HUES48 (cell line): ENCODE measurements around the gene PPP1R1A.

ENCODE experiments used
- H3K27ac ChIP-seq: one replicate; pipeline ENCODE4 v1.7.0; 2013; ENCODE audit warnings: low read depth, low read length, inconsistent platforms
- H3K27me3 ChIP-seq: 2 replicates; pipeline ENCODE4 v1.6.1; 2013; ENCODE audit warnings: mild to moderate bottlenecking, low read length; ENCODE audit not compliant: control insufficient read depth, insufficient read depth
- H3K36me3 ChIP-seq: 2 replicates; pipeline ENCODE4 v1.6.1; 2013; ENCODE audit warnings: low read length; ENCODE audit not compliant: control insufficient read depth, insufficient read depth
- H3K4me1 ChIP-seq: 2 replicates; pipeline ENCODE4 v1.6.1; 2013; ENCODE audit warnings: mild to moderate bottlenecking, low read length; ENCODE audit not compliant: control insufficient read depth, insufficient read depth
- H3K4me3 ChIP-seq: 2 replicates; pipeline ENCODE4 v1.5.1; 2013; ENCODE audit warnings: mild to moderate bottlenecking, low read depth, low read length
- H3K9ac ChIP-seq: 2 replicates; pipeline ENCODE4 v1.6.1; 2013; ENCODE audit warnings: mild to moderate bottlenecking, low read depth, low read length, moderate library complexity
- H3K9me3 ChIP-seq: 2 replicates; pipeline ENCODE4 v1.6.1; 2013; ENCODE audit warnings: low read length; ENCODE audit not compliant: control insufficient read depth, insufficient read depth

The PPP1R1A gene

DNA sequence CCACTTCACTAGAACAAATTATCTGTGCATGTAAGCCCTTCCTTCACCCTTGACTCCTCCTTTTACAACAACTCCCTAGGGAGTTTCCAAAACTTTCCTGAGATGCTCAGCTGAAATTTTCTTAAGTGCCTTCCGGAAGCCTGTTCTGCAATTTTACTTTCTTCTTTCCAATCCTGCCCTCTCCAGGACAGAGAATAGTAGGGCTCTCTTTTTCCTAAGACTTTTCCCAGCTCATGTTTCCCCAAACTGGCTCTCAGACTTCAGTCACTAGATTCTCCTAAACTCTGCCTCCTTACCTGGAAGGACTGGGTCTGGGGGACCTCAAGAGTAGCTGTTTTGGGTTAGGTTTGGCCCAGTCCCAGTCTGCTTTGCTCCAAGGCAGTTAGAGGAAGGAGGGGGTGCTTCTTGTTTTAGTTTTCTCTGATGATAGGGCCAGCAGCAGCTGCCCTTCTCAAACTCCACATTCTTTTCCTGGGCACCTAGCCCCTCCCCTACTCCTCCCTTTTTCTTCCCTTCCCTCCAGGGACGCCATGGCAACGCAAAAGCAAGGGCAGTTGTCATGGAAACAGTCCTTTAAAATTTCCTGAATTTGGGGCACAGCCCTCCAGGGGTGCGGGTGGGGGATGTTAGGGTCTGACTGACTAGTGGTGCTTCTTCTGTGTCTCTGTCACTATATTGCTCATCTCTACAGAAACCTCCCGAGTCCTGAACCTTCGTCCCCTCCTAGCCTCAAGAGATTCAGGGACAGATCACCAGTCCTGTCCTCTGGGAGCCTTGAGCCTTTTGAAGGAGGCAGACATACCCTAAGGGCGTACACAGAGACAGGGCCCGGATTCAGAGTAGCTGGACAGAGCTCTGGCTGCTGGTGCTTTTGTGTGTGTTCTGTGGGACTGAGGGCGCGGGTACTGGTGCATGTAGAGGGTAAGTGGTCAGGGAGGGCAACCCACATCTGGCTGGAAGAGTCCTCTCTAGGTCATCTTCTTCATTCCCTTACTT is 17.0 kb downstream of the PPP1R1A start:
- Histone ChIP-seq H3K27me3 (peaks cover 9% of the 10 kb centered on the region; the same call in 1 of the 2 replicates), H3K27ac (peak overlapping the region; percentile 26), H3K4me1 (peaks cover 22% of the 10 kb centered on the region), H3K9ac (no peak overlapping the region), H3K9me3 (no peaks in the 10 kb centered on the region), H3K4me3 (no peak overlapping the region), H3K36me3 (no peaks in the 10 kb centered on the region)

DNA sequence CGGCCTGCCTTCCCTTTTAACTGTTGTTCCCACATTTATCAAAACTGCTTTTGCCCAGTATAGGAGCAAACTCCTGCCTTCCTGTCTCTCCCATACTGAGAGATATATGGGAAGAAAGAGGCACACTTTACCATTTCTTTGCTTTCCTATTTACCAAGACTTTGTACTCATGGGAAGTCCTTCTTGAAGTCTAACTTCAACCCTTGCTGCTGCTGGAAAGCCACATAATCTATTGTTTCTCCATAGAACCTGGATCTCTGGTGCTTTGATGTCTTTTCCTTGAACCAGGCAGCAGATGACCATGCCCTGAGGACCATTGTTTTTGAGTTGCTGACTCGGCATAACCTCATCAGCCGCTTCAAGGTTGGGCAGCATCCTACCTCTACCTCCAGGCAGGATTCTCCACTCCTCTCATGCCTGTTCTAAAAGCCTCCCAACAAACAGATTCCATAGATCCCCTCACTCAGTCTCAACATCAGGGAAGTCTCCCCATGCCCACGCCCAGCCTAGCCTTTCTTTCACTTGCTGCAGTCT is 18.4 kb downstream of the PPP1R1A start:
- no peak overlapping the region for H3K27ac ChIP-seq
- H3K27me3 ChIP-seq, result peaks cover 15% of the 10 kb centered on the region; the same call in 1 of the 2 replicates
- H3K4me1 ChIP-seq, result peaks cover 35% of the 10 kb centered on the region
- H3K4me3 ChIP-seq, result no peak overlapping the region
- no peak overlapping the region for H3K9ac ChIP-seq
- H3K36me3 ChIP-seq, result no peaks in the 10 kb centered on the region
- H3K9me3 ChIP-seq, result no peaks in the 10 kb centered on the region

DNA sequence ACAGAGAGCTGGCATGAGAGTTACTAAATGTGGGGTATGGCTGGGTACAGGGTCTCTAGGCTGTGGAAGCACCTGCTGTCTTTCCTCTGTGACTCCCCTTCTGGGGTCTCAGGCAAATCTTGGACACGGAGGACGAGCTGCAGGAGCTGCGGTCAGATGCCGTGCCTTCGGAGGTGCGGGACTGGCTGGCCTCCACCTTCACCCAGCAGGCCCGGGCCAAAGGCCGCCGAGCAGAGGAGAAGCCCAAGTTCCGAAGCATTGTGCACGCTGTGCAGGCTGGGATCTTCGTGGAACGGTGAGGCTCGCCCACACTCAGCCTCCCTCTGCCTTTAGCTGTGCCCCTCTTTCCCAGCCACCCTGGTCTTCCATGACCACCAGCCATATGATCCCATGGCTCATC is 19.4 kb downstream of the PPP1R1A start:
- peaks cover 40% of the 10 kb centered on the region for H3K4me1 ChIP-seq
- H3K36me3 ChIP-seq, result no peaks in the 10 kb centered on the region
- H3K27ac ChIP-seq, result no peak overlapping the region
- H3K4me3 ChIP-seq, result no peak overlapping the region
- H3K9me3 ChIP-seq, result no peaks in the 10 kb centered on the region
- peaks cover 15% of the 10 kb centered on the region; the same call in 1 of the 2 replicates for H3K27me3 ChIP-seq
- H3K9ac ChIP-seq, result no peak overlapping the region

DNA sequence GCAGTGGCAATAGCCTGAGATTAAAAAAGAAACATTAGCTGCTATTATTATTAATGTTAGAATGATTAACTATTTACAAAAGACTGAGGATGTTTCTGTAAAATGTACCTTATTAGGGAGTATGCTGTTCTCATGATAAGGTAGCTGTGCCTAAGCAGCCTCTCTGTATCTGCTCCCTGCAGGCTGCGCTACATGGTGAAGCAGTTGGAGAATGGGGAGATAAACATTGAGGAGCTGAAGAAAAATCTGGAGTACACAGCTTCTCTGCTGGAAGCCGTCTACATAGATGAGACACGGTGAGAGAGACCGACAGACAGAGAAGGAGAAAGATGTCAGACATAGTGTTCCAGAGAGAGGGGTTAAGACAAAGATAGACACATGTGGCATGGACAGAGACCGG is 21.7 kb downstream of the PPP1R1A start:
- peaks cover 35% of the 10 kb centered on the region for H3K4me1 ChIP-seq
- H3K9me3 ChIP-seq, result no peaks in the 10 kb centered on the region
- peaks cover 35% of the 10 kb centered on the region for H3K27me3 ChIP-seq
- peak overlapping the region; percentile 97 for H3K27ac ChIP-seq
- H3K36me3 ChIP-seq, result no peaks in the 10 kb centered on the region
- H3K9ac ChIP-seq, result no peak overlapping the region
- H3K4me3 ChIP-seq, result no peak overlapping the region

DNA sequence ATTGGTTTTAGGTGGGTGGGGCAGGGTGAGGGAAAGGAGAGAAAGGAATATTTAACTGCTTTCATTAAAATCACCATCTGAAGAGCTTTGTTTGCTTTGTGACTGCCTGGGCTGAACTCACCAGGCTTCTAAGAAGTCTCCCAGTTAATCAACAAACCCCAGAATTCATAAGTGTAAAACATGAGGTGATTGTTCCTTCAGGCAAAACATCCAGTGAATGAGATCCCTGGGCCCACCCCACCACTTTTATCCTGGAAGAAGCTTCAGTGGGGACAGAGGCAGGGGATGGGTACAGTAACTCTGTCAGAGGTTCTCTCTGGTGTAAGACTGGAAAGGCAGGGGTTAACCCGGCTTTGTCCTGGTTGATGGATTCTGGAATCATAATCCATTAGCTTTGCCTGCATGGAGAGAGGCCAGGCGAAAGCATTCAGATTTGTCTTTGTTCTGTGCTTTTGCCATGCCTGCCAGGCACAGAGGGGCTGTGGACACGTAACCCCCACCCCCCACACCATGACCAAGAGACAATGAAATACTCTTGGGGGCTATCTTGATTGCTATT is 22.4 kb downstream of the PPP1R1A start:
- Histone ChIP-seq H3K9me3 (no peaks in the 10 kb centered on the region), H3K9ac (no peak overlapping the region), H3K27me3 (peaks cover 43% of the 10 kb centered on the region), H3K27ac (peak overlapping the region; percentile 97), H3K4me1 (peaks cover 29% of the 10 kb centered on the region), H3K36me3 (no peaks in the 10 kb centered on the region), H3K4me3 (0 out of 2 replicates have a peak overlapping the region, but pooled peaks have one; percentile 15)

DNA sequence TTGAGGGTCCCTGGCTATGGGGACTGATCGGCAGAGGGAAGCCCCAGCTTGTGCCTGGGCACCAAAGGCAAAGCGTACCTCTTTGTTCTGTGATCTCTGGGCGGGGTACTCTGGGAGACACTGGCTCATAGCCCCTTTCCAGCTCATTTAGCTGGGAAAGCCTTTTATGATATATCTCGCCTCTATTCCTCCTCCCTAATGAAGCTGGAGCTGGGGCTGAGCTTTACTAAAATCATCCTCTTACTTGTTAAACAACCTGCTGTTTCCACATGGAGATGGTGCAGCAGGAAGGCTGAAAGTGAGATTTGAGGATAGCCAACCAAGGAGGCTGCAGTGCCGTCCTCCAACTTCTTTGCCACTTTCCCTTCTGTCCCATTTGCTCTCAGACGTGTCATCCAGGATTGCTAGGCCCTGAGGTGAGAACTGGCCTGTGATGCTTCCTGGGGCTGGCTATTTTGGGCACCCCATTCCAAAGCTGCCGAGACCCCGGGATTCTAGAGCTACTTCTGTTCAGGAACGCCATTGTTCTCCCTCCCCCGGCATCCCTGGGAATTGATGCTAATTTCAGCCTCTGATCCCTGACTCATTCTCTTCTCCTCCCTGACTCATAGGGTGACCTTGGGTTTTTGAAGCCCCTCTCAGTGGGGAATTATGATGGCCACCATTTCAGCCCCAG is 23.0 kb downstream of the PPP1R1A start:
- H3K9me3 ChIP-seq, result no peaks in the 10 kb centered on the region
- H3K36me3 ChIP-seq, result no peaks in the 10 kb centered on the region
- H3K27me3 ChIP-seq, result peaks cover 47% of the 10 kb centered on the region
- H3K27ac ChIP-seq, result peak overlapping the region; percentile 97
- H3K4me3 ChIP-seq, result peak overlapping the region; percentile 38
- H3K4me1 ChIP-seq, result peaks cover 32% of the 10 kb centered on the region
- 0 out of 2 replicates have a peak overlapping the region, but pooled peaks have one; percentile 26 for H3K9ac ChIP-seq

DNA sequence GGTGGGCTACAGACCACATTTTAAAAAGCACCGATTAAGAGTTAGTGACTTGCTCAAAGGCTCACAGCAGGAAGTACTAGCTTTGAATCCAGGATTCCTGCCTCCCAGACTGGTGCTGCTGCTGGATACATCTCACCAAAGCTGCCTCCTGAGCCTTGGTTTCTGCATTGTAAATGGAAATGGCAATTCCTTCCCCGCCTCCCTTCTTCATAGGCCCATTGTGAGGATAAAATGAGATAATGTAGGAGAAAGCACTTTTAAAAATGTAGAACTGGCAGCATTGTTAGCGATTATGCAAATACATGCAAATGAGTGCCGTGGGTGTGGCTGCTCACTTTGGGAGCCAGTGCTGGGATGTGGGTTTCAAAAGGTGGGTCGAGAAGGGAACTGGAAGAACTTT is 23.7 kb downstream of the PPP1R1A start:
- Histone ChIP-seq H3K9me3 (no peaks in the 10 kb centered on the region), H3K4me3 (peak overlapping the region; percentile 38), H3K9ac (no peak overlapping the region), H3K4me1 (peaks cover 36% of the 10 kb centered on the region), H3K27me3 (peaks cover 51% of the 10 kb centered on the region), H3K27ac (peak overlapping the region; percentile 97), H3K36me3 (no peaks in the 10 kb centered on the region)

DNA sequence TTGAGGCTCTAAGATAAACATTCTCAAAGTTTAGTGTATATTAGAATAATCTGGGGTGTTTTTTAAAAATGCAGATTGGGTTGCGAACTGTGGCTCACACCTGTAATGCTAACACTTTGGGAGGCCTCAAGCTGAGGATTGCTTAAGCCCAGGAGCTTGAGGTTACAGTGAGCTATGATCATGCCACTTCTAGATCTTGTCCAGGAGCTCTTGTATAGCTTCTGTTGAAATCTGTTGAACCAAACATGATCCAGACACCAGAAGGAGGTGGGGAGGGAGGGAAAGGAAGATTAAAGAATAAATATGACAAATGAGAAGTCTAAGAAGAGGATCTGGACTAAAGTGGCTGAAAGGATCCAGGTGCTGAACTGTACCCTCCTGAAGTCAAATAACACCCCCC is 24.7 kb downstream of the PPP1R1A start:
- H3K9me3 ChIP-seq, result no peaks in the 10 kb centered on the region
- no peak overlapping the region for H3K27ac ChIP-seq
- H3K36me3 ChIP-seq, result no peaks in the 10 kb centered on the region
- no peak overlapping the region for H3K4me3 ChIP-seq
- H3K4me1 ChIP-seq, result peaks cover 36% of the 10 kb centered on the region
- H3K9ac ChIP-seq, result no peak overlapping the region
- H3K27me3 ChIP-seq, result peaks cover 57% of the 10 kb centered on the region

DNA sequence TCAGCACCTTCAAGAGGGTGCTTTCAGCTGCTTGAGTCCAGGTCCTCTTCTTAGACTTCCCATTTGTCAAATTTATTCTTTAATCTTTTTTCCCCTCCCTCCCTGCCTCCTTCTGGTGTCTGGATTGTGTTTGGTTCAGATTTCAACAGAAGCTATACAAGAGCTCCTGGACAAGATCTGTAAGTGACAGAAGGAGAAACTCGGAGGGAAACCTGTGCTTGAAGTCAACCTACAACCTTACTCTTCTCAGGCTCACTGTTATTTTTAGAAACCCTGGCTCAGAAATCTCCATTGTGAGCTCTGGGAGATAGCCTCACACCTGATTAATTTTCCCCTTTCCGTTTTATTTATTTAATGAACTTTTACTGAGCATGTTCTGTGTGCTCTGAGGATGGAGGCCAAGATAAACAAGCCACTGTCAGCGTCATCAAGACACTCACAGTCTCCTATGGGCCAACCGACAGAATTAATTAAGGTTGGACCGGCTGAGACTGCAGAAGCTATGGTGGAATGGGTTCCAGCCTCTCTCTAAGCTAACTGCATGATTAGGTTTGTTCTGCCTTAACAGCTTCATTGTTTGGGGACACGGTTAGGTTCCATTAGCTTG is 25.6 kb downstream of the PPP1R1A start:
- Histone ChIP-seq H3K27me3 (peaks cover 61% of the 10 kb centered on the region), H3K4me1 (peaks cover 36% of the 10 kb centered on the region), H3K9me3 (no peaks in the 10 kb centered on the region), H3K4me3 (no peak overlapping the region), H3K9ac (no peak overlapping the region), H3K27ac (no peak overlapping the region), H3K36me3 (no peaks in the 10 kb centered on the region)

DNA sequence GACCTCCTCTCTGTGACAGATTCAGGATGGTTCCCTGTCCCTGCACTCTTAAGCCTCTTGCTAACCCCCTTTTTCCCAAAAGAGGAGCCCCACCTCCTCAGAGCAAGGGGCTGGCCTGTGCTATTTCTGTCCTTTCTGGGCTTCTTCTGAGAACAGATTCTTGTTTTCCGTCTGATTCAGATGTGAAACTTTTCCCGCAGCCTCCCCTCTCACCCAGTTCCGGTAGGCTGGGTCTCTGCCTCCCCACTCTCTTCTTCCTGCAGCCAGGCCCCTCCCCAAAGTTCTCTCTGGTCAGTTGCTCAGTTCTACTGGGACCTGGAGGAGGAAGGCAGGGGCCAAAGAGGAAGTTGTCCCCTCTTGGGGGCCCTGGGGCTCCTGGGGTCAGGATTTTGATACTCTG is 27.3 kb downstream of the PPP1R1A start:
- Histone ChIP-seq H3K4me1 (peaks cover 27% of the 10 kb centered on the region), H3K27me3 (peaks cover 64% of the 10 kb centered on the region), H3K9ac (no peak overlapping the region), H3K36me3 (no peaks in the 10 kb centered on the region), H3K27ac (no peak overlapping the region), H3K4me3 (no peak overlapping the region), H3K9me3 (no peaks in the 10 kb centered on the region)
